Activated CD4-positive, alpha-beta T cell treated with anti-CD3 and anti-CD28 coated beads for 1 hour (primary cell): Measurements from ENCODE around the gene GSKIP.
A peak's percentile ranks its signal among the peaks of the same experiment; 100 is the strongest.
"Not testable (repeated sequence)": the region's sequence is repeated elsewhere in the genome, so short reads cannot be mapped to it uniquely, and the experiment has no call there.

Source experiments
- DNase-seq: peaks from one replicate; pipeline ENCODE4 v3.0.0-alpha.2; 2020

Gene GSKIP

GRCh38 chr14:96362965-96363750 lies at the start of gene GSKIP, which contains the start of gene ATG2B:
TSS of gene GSKIP (plus strand) at chr14:96363526. CDS start at chr14:96382248, 18,722 bp downstream.
TSS of gene ATG2B (minus strand) at chr14:96363341. CDS start at chr14:96362976, 365 bp downstream.
- DNase-seq: peak; percentile 97

- no peak for DNase-seq
These were observed 47.2 kb upstream of the GSKIP start for GRCh38 chr14:96316087-96316486.

GRCh38 chr14:96318836-96319235 lies 44.5 kb upstream of the GSKIP start:
- no peak for DNase-seq

- no peak for DNase-seq
These were observed 42.7 kb upstream of the GSKIP start for GRCh38 chr14:96320605-96321004.

GRCh38 chr14:96324219-96324618 lies 39.1 kb upstream of the GSKIP start:
- no peak for DNase-seq

- no peak for DNase-seq
These were observed 24.8 kb upstream of the GSKIP start for GRCh38 chr14:96338551-96338950.

GRCh38 chr14:96341323-96341722 lies 22.0 kb upstream of the GSKIP start:
- DNase-seq: no peak

GRCh38 chr14:96345669-96346068 lies 17.7 kb upstream of the GSKIP start:
- DNase-seq: no peak

GRCh38 chr14:96347957-96348356 lies 15.4 kb upstream of the GSKIP start:
- DNase-seq: not testable (repeated sequence)

- no peak for DNase-seq
These were observed 13.8 kb upstream of the GSKIP start for GRCh38 chr14:96349286-96350075.

GRCh38 chr14:96351986-96352385 lies 11.3 kb upstream of the GSKIP start:
- DNase-seq: no peak

- no peak for DNase-seq
These were observed 10.6 kb upstream of the GSKIP start for GRCh38 chr14:96352708-96353107.

GRCh38 chr14:96354246-96354645 lies 9.1 kb upstream of the GSKIP start:
- no peak for DNase-seq

GRCh38 chr14:96357216-96357615 lies 6.1 kb upstream of the GSKIP start:
- DNase-seq: no peak

GRCh38 chr14:96359959-96360358 lies 3.4 kb upstream of the GSKIP start:
- no peak for DNase-seq

- DNase-seq: peak; percentile 11
These were observed 1.0 kb upstream of the GSKIP start for GRCh38 chr14:96362071-96362964.

- peak; percentile 22 for DNase-seq
These were observed 518 bp downstream of the GSKIP start for GRCh38 chr14:96363751-96364336.

- no peak for DNase-seq
These were observed 1.6 kb downstream of the GSKIP start for GRCh38 chr14:96364962-96365361.

- no peak for DNase-seq
These were observed 5.2 kb downstream of the GSKIP start for GRCh38 chr14:96368534-96368933.

GRCh38 chr14:96370528-96370927 lies 7.2 kb downstream of the GSKIP start:
- no peak for DNase-seq

- no peak for DNase-seq
These were observed 10.2 kb downstream of the GSKIP start for GRCh38 chr14:96373538-96373937.

GRCh38 chr14:96376093-96376492 lies 12.8 kb downstream of the GSKIP start:
- no peak for DNase-seq

GRCh38 chr14:96380735-96381134 lies 17.4 kb downstream of the GSKIP start:
- DNase-seq: no peak
